ENCODE data around the gene PAX5.

- TF ChIP-seq POLR2A (IDR thresholded peaks at IDR 0.05): no peak
- TF ChIP-seq CTCF (IDR thresholded peaks at IDR 0.05): no peak
Observed at GRCh38 chr9:36970007-36970888, 63.8 kb downstream of the PAX5 start.

All from uterus (tissue), 2 donors.